Measurements from ENCODE around the gene LAMTOR4.

The LAMTOR4 gene

GRCh38 chr7:100154651-100155491, 6.2 kb downstream of the LAMTOR4 start:
- DNase-seq = no peak

GRCh38 chr7:100155553-100156317, 7.0 kb downstream of the LAMTOR4 start:
- DNase-seq = no peak

GRCh38 chr7:100156331-100157068, 7.8 kb downstream of the LAMTOR4 start:
- DNase-seq = no peak

- no peak for DNase-seq
Observed at GRCh38 chr7:100157069-100157333, 8.3 kb downstream of the LAMTOR4 start.

- no peak for DNase-seq
Observed at GRCh38 chr7:100157334-100158228, 8.9 kb downstream of the LAMTOR4 start.

GRCh38 chr7:100158229-100159098, 9.7 kb downstream of the LAMTOR4 start, which contains the start of gene TRAPPC14:
TSS of gene TRAPPC14 (minus strand) at chr7:100158723. CDS start at chr7:100158499, 224 bp downstream.
- DNase-seq = peak; percentile 95

- DNase-seq = no peak
Observed at GRCh38 chr7:100159099-100159623, 10.4 kb downstream of the LAMTOR4 start.

GRCh38 chr7:100160067-100160466, 11.3 kb downstream of the LAMTOR4 start:
- no peak for DNase-seq

- no peak for DNase-seq
Observed at GRCh38 chr7:100163006-100163531, 14.4 kb downstream of the LAMTOR4 start.

- DNase-seq = no peak
Observed at GRCh38 chr7:100163871-100164270, 15.2 kb downstream of the LAMTOR4 start.

GRCh38 chr7:100166317-100166940, 17.7 kb downstream of the LAMTOR4 start:
- DNase-seq = peak; percentile 48

- DNase-seq = no peak
Observed at GRCh38 chr7:100166970-100167911, 18.5 kb downstream of the LAMTOR4 start.

GRCh38 chr7:100167912-100168323, 19.2 kb downstream of the LAMTOR4 start:
- no peak for DNase-seq

GRCh38 chr7:100169147-100169850, 20.6 kb downstream of the LAMTOR4 start:
- DNase-seq = peak; percentile 44

GRCh38 chr7:100170101-100170897, 21.6 kb downstream of the LAMTOR4 start:
- DNase-seq = no peak

- peak; percentile 37 for DNase-seq
Observed at GRCh38 chr7:100171087-100171681, 22.5 kb downstream of the LAMTOR4 start.

- DNase-seq = no peak
Observed at GRCh38 chr7:100171840-100172239, 23.1 kb downstream of the LAMTOR4 start.

Measured in activated naive CD4-positive, alpha-beta T cell treated with anti-CD3 and anti-CD28 coated beads, Interleukin-2, amount 50 U/mL, for 16 hours (primary cell).